Measurements from ENCODE around the gene PAXX.

GRCh38 chr9:137023157-137023556, 30.9 kb downstream of the PAXX start:
- TF ChIP-seq, protein P1, sequence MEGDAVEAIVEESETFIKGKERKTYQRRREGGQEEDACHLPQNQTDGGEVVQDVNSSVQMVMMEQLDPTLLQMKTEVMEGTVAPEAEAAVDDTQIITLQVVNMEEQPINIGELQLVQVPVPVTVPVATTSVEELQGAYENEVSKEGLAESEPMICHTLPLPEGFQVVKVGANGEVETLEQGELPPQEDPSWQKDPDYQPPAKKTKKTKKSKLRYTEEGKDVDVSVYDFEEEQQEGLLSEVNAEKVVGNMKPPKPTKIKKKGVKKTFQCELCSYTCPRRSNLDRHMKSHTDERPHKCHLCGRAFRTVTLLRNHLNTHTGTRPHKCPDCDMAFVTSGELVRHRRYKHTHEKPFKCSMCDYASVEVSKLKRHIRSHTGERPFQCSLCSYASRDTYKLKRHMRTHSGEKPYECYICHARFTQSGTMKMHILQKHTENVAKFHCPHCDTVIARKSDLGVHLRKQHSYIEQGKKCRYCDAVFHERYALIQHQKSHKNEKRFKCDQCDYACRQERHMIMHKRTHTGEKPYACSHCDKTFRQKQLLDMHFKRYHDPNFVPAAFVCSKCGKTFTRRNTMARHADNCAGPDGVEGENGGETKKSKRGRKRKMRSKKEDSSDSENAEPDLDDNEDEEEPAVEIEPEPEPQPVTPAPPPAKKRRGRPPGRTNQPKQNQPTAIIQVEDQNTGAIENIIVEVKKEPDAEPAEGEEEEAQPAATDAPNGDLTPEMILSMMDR (conservative IDR thresholded peaks at IDR 0.05 in 1 of 2, IDR thresholded peaks at IDR 0.05 in 1 of 2; ENCODE audit: low read depth in 1 of 2, low read length in 2 of 2), result no peak
- TF ChIP-seq EZH2 (IDR thresholded peaks at IDR 0.05; ENCODE audit: low read length, missing control alignments), result no peak
